ENCODE measurements around the gene ST8SIA6.
"Not testable (repeated sequence)": the region's sequence is repeated elsewhere in the genome, so short reads cannot be mapped to it uniquely, and the experiment has no call there.

Gene ST8SIA6

GRCh38 chr10:17454161-17455014 lies at the start of gene ST8SIA6:
TSS of gene ST8SIA6 (minus strand) at chr10:17454595. CDS start at chr10:17454255, 340 bp downstream.
- DNase-seq, result no peak

GRCh38 chr10:17503795-17504194 lies 49.4 kb upstream of the ST8SIA6 start:
- DNase-seq, result no peak

GRCh38 chr10:17502814-17503213 lies 48.4 kb upstream of the ST8SIA6 start:
- DNase-seq, result no peak

GRCh38 chr10:17499014-17499413 lies 44.6 kb upstream of the ST8SIA6 start:
- not testable (repeated sequence) for DNase-seq

- no peak for DNase-seq
Measured at GRCh38 chr10:17497446-17498030, 43.1 kb upstream of the ST8SIA6 start.

- DNase-seq, result no peak
Measured at GRCh38 chr10:17494626-17495260, 40.3 kb upstream of the ST8SIA6 start.

- no peak for DNase-seq
Measured at GRCh38 chr10:17488848-17489247, 34.5 kb upstream of the ST8SIA6 start.

- DNase-seq, result no peak
Measured at GRCh38 chr10:17483079-17483478, 28.7 kb upstream of the ST8SIA6 start.

GRCh38 chr10:17479822-17480221 lies 25.4 kb upstream of the ST8SIA6 start:
- DNase-seq, result no peak

- no peak for DNase-seq
Measured at GRCh38 chr10:17479015-17479615, 24.7 kb upstream of the ST8SIA6 start.

GRCh38 chr10:17476073-17476472 lies 21.7 kb upstream of the ST8SIA6 start:
- DNase-seq, result no peak

GRCh38 chr10:17475661-17476060 lies 21.3 kb upstream of the ST8SIA6 start:
- DNase-seq, result no peak

- DNase-seq, result no peak
Measured at GRCh38 chr10:17474595-17475323, 20.4 kb upstream of the ST8SIA6 start.

- DNase-seq, result no peak
Measured at GRCh38 chr10:17473228-17473950, 19.0 kb upstream of the ST8SIA6 start.

- DNase-seq, result no peak
Measured at GRCh38 chr10:17472481-17473227, 18.3 kb upstream of the ST8SIA6 start.

- DNase-seq, result no peak
Measured at GRCh38 chr10:17470246-17470645, 15.9 kb upstream of the ST8SIA6 start.

GRCh38 chr10:17465328-17466125 lies 11.1 kb upstream of the ST8SIA6 start:
- DNase-seq, result no peak

GRCh38 chr10:17464545-17464944 lies 10.2 kb upstream of the ST8SIA6 start:
- no peak for DNase-seq

- DNase-seq, result no peak
Measured at GRCh38 chr10:17460756-17461155, 6.4 kb upstream of the ST8SIA6 start.

- no peak for DNase-seq
Measured at GRCh38 chr10:17457083-17457482, 2.7 kb upstream of the ST8SIA6 start.

Measured in T1000 (cell line).